Measurements from ENCODE around the gene PABPN1L. TPM values are rescaled to one million over a fixed set of nuclear protein-coding genes. Genes with fewer than 3 reads are reported as not detected.

PABPN1L gene
- total RNA-seq, 1 experiment from 2014 or later: 0.57 TPM

DNA sequence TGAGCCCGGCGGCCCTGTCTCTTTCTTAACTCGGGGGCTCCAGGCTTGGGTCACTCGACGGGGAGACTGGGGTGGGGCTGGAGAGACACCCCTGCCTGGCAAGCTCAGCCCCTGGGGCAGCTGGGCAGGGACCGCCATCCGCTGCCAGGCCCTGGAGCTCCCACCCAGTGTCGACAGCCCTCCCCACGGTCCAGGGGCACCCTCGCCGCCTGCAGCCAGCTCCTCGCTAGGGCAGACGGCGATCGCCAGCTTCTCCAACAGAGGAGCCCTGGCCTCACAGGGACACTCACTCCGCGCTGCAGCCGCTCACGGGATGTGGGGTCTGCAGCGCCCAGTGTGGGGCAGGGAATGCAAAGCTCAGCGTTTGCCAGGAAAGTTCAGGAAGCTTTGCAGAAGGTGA is 38.7 kb downstream of the PABPN1L start:
- DNase-seq (ENCODE audit: low read depth, low spot score) (no peak), ATAC-seq (no peak)
- ChIA-PET POLR2A (no interaction called here), RAD21 (ENCODE audit: low non-redundant PET in 1 of 2, low total read pairs in 2 of 2, uncharacterized antibody in 2 of 2, unreplicated experiment in 2 of 2) (no interaction called here), CTCF (no interaction called here)
- Histone ChIP-seq H3K79me2 (ENCODE audit: insufficient read depth, low read length) (no peaks in the 10 kb centered on the region), H3K4me3 (replicated peaks in 1 of 2; ENCODE audit: low read depth in 1 of 2, low read length in 2 of 2) (no peak overlapping the region), H3K4me2 (ENCODE audit: low read length) (no peak overlapping the region), H3K27ac (ENCODE audit: low read depth, low read length) (no peak overlapping the region), H3K27me3 (ENCODE audit: insufficient read depth, low read length) (no peaks in the 10 kb centered on the region), H3K36me3 (ENCODE audit: control insufficient read depth in 1 of 2, insufficient read depth in 2 of 2, low read length in 2 of 2) (no peaks in the 10 kb centered on the region), H3K9ac (ENCODE audit: low read length) (no peak overlapping the region), H3K9me3 (ENCODE audit: control insufficient read depth in 1 of 2, insufficient read depth in 1 of 2, low read depth in 1 of 2, low read length in 2 of 2) (no peaks in the 10 kb centered on the region), H3K4me1 (ENCODE audit: control insufficient read depth in 1 of 2, insufficient read depth in 2 of 2, low read length in 2 of 2) (peaks cover 0 to 4% of the 10 kb centered on the region in 2 experiments; a peak in 1 of 4 replicates), H2AFZ (ENCODE audit: low read depth, low read length, poor library complexity, severe bottlenecking) (no peak overlapping the region), H3K9me2 (ENCODE audit: insufficient read depth) (no peaks in the 10 kb centered on the region), H4K20me1 (ENCODE audit: insufficient read depth) (no peaks in the 10 kb centered on the region)
- no TSS peak for BruUV-seq (replicated peaks)
- no peak for TF ChIP-seq FOSL1 (IDR thresholded peaks at IDR 0.05; ENCODE audit: low read depth)
- TF ChIP-seq, protein P1, sequence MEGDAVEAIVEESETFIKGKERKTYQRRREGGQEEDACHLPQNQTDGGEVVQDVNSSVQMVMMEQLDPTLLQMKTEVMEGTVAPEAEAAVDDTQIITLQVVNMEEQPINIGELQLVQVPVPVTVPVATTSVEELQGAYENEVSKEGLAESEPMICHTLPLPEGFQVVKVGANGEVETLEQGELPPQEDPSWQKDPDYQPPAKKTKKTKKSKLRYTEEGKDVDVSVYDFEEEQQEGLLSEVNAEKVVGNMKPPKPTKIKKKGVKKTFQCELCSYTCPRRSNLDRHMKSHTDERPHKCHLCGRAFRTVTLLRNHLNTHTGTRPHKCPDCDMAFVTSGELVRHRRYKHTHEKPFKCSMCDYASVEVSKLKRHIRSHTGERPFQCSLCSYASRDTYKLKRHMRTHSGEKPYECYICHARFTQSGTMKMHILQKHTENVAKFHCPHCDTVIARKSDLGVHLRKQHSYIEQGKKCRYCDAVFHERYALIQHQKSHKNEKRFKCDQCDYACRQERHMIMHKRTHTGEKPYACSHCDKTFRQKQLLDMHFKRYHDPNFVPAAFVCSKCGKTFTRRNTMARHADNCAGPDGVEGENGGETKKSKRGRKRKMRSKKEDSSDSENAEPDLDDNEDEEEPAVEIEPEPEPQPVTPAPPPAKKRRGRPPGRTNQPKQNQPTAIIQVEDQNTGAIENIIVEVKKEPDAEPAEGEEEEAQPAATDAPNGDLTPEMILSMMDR (IDR thresholded peaks at IDR 0.05 in 2 of 3, conservative IDR thresholded peaks at IDR 0.05 in 1 of 3; ENCODE audit: borderline replicate concordance in 1 of 3, insufficient read depth in 1 of 3, low read depth in 2 of 3, low read length in 2 of 3): no peak
- no peak for TF ChIP-seq EZH2phosphoT487 (IDR thresholded peaks at IDR 0.05; ENCODE audit: borderline replicate concordance)
- TF ChIP-seq MAX (IDR thresholded peaks at IDR 0.05): no peak
- no peak for TF ChIP-seq SIN3A (IDR thresholded peaks at IDR 0.05; ENCODE audit: low read depth)
- TF ChIP-seq YY1 (IDR thresholded peaks at IDR 0.05; ENCODE audit: extremely low read depth, insufficient replicate concordance, low read depth, low read length): no peak
- no peak for TF ChIP-seq EZH2 (IDR thresholded peaks at IDR 0.05)
- TF ChIP-seq CBX3 (IDR thresholded peaks at IDR 0.05; ENCODE audit: low read depth): no peak
- no peak for TF ChIP-seq POLR2A (IDR thresholded peaks at IDR 0.05; ENCODE audit: borderline replicate concordance, extremely low read depth, insufficient read depth, insufficient read length)
- TF ChIP-seq RAD21 (IDR thresholded peaks at IDR 0.05; ENCODE audit: low read depth): no peak
- intact Hi-C loops (cut with micrococcal nuclease): no loop called here

Measured in HCT116 (cell line).